Measurements from ENCODE around the gene ISG20L2.

Gene ISG20L2

DNA sequence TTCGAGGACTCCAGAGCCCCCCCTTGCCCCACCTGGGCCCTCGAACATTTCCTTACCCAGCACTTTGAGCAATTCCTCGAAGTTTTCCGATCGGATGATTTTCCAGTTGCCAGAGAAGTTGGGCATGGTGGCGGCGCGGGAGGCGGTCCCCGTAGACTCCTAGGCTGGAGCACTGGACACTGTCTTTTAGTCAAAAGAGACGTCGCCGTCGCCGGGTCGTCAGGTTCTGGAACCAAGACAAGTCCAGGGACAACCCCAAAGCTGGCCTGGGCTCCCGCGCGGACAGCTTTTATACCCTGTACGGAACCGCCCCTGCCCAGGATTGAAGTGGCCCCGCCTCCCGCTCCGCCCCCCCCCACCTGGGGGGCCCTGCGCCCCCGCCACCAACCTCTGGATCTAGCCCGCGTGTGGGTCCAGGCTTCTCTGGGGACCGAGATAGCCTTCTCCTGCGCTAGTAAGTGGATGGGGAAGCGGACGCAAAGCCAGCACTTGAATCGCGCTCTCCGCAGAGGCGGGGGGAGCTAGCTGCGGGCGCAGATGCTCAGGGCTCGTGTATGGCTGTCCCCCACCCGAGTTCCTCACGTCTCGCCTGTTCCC is 23.1 kb downstream of the ISG20L2 start, which contains the start of gene CRABP2:
TSS of gene CRABP2 (minus strand) at position 263 of the 597 bp plus-strand sequence. CDS start at position 126, 137 bp downstream.
- no peak for DNase-seq

DNA sequence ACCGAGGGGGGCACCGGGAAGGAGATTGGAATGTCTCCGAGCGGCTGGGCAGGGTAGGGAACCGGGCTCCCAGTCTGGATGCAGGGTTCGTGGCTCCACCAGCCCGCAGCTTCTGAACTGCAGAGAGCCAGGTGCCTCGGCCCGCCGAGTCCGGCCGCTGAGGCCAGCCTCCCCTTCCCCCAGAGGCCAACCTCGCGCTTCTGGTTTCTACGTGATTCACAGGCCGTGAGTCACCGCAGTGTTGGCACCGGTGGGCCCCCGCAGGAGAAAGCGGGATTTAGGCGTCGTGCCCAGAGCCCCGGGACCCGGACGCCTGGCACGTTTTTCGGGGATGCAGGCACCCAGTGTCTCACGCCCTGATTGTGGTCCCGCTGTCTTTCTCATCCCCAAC is 23.6 kb downstream of the ISG20L2 start:
- no peak for DNase-seq

DNA sequence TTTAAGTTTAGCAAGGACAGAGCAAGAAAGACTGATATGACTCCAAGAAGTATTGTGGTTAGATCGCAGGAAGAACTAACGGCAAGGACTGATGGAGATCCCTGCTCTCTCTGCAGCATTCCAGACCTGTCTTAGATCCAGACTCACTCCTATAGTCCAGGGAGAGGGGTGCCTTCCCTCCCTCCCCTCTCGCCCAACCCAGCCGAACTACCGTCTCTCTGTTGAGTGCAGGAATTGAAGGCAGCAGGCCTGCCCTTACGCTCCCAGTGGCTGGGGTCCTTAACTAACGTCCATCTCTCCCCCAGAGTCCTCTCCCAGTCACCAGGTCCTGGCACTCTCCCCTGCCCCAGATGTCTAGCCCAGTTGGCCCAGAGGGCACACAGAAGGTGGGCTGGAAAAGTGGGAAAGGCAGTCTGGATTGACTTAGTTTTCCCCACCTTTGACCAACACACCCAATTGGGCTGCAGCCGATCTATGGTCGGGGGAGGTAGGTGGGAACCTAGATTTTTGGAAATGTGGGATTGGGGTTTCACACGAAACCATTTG is 24.3 kb downstream of the ISG20L2 start:
- no peak for DNase-seq

DNA sequence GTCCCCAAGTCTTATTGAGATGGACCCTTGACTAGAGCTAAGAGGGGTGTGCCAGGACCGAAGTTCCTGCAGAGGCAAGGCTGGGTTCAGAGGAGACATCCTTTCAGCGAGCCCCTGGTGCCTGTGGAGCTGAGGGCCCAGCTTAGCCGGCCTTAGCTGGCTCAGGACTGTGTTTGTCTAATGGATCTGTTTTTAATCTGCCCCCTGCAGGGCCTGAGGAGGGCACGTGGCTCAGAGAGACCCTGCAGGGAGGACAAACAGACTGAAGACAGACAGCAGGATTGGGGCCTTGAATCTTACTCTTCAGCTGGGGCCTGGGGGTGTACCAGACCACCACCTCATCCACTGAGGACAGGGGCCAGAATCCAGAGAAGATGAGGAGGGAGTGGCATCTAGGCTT is 24.8 kb downstream of the ISG20L2 start:
- DNase-seq, result no peak

DNA sequence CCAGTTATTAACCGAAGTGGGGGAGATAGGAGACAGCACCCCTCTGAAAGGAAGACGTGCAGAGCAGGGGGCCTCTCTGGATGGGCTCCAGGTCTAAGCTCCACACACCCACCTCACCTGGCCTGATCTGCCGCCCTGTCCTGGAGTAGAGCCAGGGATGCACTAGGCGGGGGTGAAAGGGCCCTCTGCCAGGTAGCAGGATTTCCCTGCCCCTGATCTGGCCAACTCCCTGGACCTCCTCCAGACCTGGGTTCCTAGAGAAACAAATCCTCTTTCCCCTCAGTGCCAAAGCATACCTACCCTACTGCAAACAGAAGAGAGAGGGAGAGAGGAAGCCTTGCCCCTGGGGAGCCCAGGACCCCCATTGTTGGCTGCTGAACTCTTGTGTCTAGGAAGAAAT is 25.2 kb downstream of the ISG20L2 start:
- DNase-seq, result no peak

DNA sequence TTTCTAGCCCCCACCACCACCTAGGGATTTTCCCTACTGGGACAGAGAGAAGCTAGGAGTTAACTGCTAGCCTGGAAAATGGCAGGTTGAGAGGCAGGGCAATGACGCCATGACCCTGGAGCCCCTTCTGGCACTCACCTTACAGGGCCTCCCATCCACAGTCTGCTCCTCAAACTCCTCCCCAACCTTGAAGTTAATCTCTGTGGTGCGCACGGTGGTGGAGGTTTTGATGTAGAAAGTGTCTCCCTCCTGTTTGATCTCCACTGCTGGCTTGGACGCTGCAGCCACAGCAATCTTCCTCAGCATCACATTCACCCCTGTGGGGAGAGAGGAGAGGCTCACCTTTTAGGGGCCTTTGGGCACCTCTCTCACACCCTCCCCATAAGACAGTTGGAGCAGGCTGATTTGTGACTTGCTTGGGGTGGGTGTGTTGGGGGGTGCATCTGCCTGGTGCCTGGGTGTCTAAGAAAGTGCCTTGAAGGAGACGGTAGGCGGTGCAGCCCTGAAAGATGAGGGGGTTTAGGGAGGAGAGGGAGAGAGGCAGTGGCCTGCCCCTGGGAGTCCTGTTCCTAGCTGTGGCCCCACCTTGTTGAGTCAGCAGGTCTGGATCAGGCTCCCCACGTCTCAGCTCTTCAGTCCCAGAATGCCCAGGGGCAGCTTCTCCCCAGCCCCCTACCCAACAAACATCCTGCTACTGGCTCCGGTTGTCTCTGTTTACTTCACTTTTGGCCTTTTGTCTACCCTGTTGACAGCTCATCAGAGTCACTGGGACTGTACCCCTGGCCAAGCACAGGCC is 27.6 kb downstream of the ISG20L2 start:
- no peak for DNase-seq

DNA sequence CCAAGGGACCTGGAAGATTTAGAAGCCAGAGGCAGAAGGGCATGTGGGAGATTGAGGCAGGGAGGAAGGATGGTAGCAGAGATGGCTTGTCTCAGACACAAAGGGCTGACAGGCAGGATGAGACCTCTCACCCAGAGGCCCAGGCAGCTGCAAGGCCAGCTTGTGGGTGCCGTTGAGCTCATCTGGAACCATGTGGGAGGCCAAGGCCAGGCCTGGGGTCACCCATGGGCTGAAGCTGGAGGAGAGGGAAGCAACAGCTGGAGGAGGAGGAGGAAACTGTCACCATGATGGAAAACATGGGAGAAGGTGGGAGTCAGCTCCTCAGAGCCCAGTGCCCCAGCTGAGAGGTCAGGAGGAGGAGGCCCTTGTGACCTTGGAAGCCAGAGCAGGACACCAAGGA is 29.6 kb downstream of the ISG20L2 start:
- no peak for DNase-seq

DNA sequence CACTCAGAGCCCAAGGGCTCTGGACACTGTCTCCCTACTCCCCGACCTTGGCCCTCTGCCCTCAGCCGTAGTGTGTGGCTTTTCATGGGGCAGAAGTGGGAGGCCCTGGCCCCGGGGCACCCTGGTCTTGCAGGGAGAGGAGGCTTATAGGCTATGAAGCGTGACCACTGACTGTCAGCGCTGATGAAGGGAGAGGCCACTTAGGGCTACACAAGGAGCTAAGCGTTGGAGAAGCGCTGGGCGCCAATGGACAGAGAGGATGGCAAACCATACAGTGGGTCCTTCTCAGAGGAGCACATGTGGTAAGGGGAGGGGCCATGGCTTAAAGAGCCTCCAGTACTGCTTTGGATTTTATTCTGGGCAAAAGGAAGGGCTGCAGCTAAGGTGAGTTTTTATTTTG is 31.1 kb downstream of the ISG20L2 start:
- no peak for DNase-seq

DNA sequence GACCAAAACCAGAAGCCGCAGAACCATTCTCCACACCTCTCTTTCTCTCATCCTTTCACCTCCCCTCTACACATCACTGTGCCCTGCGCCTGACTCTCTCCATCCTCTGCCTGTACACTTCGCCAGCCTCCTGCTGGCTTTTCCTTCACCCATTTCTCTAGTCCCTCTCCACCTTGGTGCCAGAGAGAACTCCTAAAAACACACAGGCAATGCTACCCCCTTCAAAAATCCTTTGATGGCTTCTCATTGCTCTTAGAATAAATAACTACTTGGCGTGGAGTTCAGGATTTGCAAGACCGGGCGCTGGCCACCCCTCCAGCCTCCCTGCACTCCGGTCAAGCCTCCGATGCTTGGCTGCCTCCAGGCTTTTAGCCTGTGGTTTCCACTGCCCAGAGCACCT is 31.8 kb downstream of the ISG20L2 start:
- no peak for DNase-seq

DNA sequence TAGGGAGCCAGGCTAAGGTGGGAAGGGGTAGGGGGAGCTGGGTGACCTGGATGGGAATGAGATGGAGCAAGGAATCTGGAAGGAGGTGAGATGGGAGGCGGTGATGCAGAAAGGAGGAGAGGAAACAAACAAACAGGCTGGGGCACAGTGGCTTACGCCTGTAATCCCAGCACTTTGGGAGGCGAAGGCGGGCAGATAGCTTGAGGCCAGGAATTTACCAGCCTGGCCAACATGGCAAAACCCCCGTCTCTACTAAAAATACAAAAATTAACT is 33.9 kb downstream of the ISG20L2 start:
- no peak for DNase-seq

DNA sequence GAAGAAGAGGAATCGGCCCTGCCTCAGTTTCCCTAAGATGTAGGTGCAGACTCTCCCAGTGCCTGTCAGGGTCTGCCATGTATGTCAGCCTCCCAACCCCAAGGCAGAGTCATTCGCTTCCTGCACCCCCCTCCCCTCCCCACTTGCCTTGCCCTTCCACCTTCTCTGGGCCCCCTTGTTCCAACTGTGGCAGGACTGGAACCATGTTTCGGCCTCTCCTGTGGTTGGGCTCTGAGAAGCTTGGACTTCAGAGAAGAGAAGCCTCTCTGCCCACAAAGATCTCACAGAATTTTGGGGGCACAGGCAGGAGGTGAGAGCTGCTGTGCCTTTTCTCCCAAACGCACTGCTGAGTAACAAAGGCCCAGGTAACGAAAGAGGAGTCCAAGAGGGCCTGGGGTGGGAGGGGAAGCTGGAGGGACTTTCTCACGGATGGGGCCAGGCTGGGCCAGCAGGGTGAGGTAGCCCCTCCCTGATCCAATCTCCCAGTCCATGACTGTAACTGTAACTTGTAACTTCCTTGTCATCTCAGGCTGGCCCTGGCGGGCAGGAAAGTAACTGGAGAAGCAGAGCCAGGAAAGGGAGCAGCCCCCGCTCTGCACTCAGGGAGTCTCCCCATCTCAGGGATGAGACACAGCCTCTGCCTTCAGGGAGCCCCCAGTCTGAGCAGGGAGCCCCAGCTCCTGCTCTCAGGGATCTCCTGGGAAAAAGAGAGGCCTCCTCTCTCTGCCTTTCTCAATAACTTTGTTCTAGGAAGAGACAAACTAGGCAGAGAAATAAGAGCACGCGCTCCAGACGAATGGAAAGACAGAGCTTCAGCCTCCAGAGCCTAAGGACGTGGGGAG is 34.5 kb downstream of the ISG20L2 start:
- DNase-seq, result no peak

DNA sequence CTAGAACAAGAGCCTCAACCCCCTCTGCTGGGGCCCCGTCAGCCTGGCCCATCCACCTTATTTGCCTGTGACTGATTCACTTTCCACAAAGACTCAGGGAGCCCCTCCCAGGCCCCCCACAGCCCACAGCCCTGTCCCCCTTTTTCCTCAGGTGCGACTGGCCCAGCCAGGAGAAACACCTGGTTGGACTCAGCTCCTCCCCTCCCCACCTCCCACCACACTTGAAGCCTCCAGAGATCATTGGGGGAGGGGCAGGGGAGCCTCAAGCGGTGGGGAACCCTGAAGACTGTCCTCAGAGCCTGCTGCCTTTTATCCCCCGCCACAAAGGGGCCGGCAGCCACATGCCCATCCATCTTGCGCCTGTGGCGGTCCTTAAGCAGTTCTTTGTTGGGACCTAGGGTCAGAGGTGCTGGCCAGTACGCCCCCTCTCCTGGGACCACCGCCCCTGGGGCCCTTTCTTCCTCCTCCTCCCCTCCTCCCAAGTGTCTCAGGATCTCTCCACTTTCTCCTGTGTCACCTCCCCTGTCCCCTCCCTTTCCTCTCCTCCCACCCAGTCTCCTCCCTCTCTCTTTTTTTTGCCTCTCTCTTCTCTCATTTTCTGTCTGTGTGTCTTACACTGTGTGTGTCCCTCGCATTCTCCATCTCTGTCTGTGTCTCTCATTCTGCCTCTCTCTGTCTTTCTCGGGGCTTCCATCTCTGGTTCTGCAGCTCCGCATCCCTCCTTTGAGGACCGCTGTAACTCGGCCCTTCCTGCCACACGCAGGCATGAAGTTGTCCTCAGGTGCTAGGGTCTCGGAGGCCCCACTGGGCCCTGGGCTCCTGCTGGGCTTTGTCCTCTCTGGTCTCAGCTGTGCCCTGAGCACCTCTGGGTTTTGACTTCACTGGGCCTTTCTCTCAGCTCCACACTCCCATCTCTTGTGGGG is 35.4 kb downstream of the ISG20L2 start:
- no peak for DNase-seq

DNA sequence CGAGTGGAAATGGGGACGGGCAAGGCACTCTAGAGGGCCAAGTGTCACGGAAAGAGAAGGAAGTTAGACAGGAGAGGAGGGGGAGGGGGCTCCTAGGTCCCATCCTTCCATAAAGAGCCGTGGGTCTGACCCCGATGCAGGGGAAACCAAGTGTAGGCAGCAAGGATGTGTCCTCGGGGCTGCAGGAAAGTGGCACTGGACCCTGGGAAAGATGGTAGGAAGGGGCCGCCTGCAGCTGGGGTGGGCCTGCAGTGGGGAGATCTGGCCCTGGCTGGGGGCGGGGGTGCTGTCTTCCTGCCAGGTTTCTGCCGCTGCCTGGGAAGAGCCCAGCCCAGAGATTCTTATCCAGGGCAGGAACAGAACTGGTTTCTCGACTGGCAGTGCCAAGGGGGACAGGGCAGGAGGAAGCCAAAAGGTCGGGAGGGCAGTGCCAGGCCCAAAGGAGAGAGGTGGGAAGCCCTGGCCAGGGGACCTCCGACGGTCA is 36.1 kb downstream of the ISG20L2 start:
- no peak for DNase-seq

DNA sequence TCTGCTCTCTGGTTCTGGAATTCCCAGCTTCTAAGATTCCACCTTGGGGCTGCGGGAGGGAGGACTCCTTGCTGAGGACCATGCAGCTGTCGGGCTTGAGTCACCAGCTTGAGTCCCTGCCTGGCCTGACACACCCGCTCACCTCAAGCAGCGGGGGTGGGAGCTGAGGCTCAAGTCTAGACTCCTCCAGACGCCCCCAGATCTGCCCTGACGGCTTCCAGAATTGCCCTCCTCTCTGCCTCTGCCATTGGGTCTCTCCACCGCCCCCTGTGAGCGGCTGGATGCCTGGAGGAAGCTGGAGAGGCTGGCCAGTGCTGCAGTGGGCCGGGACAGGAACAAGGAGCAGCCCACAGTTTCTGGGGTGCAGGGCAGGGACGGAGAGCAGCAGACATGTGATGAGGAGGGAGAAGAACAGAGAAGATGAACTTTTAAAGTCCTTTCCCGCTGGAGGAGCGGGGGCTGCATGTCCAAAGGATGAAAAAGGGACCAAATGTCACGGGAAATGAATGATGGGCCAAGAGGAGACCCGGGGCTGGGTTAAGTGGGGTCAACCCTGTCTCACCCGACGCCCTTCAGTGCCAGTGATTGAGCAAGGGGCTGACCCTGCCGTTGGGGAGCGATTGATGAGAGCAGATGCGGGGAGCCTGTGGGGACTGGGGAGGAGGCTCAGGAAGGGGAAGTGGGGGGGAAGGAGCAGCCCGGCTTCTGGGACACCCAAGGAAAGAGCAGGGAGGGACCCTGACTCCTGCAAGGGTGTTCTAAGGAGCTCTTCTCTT is 36.7 kb downstream of the ISG20L2 start:
- DNase-seq, result no peak

DNA sequence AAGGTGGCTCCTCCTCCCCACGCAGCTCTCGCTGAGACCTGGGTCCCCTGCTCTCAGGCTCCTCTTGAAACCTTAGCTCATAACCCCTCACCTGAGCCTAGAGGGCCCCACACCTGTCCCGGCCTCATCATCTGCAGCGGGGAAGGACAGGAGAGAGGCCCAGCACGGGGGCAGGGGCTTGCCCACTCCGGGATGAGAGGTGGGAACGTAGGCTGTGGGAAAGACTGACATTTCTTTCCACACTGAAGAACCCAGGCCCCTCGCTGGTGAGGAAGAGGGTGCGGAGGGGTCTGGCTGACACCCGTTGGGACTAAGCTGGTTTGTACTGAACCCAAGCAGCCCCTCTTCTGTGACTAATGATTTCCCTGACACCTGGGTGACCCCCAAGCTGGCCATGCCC is 37.4 kb downstream of the ISG20L2 start:
- DNase-seq, result no peak

DNA sequence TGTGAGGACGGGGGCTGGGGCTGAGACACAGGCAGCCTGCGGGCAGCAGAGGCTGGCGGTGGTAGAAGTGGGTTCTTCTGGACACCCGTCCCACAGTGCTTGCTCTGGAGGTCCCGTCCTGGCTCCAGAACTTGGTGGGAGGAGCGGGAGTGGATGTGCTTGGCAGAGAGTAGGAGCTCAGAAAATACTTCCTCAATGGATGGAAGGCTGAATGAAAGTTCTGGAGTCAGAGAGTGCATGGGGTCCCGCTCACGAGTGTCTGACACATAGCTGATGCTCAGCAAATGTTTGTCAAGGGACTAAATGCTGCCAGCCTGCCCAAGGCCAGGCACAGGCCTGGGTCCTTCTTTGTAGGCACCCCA is 37.9 kb downstream of the ISG20L2 start:
- DNase-seq, result no peak

DNA sequence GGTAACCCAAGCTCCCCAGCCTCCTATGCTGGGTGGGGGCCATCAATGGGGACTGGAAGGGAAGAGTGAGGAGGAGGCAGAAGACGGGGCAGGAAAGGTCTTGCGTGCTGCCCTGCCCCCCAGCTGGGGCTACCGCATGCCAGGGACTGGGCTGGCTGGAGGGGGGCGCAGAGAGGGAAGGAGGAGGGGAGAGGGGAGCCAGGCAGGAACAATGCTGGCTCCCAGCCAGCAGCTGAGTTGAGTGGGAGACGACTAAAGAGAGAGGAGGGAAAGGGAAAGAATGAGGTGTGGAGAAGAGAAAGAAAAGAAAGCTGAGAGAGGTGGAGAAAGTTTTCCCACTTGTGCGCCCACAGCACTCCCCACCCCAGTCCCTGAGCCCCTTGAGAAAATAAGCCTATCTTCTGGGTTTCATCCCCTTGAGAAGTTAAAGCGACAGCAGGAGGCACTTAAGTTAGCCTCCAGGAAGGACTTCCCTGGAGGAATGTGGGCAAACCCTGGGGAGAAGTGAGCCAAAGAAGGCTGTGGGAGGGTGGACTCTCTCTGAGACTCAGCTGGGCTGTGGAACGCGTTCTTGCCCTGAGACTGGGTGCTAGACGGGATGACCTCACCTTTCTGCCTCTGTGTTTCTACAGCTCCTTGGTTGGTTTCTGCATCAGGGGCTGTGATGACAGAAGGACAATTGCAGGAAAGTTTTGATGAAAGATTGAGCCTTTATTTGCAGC is 38.5 kb downstream of the ISG20L2 start:
- no peak for DNase-seq

DNA sequence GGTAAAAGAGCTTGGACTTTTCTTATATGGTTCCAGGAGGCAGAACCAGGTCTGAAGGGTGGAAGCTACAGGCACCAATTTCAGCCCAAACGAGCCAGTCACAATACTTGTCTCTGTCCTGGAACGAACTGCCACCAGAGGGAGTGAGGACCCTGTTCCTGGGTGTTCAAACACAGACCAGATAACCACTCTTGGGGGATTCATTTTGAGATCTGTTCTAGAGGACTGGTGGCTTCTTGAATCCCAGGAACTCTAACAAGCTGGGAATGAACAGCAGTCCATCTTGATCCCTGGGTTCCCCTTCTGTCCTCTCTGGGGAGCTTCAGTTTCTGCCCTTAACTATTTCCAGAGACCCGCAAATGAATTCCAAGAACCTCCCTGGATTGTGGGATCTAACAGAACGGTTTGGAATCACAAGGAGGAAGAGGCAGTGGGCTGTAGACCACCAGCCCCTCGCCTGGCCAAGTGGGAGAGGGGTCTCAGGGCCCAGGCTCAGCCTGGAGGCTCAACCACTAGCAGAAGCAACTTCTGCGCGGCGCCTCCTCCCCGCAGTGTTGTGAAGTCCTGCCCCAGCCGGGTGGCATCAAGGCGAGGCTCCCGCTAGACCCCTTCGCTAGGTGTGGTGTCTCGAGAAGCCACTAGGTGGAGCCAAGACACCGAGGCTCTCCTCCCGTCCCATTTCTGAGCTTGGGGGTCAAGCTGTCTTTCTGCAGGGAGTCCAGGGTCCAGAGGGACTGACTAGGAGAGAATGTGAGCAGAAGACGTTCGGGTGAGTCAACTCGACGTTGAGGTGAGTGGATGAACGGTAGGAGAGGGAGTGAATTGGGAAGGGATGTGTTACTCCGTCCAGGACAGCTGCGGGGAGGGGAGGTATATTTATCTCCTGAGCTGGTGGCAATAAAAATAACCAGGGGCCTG is 39.3 kb downstream of the ISG20L2 start:
- peak; percentile 33 for DNase-seq

DNA sequence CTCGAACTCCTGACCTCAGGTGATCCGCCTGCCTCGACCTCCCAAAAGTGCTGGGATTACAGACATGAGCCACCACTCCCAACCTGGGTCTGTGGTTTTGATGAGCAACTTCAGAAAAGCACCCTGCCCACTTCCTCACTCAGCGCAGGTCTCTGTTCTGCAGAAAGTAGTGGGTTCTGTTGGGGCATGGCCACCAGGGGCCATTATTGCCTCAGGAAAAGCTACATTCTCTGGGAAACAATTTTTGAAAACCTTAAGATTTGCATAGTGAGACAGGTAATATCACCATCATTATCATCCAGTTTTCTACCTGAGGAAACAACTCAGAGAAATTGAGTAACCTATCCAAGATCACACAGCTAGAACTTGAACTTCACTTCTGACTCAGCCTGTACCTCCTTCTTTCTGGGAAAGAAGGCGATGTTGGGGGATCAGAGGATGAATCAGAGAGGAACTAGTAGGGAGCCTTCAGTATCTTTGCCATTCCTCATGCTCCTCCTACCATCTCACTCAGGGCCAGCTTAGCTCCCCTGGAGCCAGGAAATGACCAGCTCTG is 44.3 kb downstream of the ISG20L2 start:
- DNase-seq, result no peak

All from NCI-H1417 treated with DMSO at 0.1 percent for 48 hours (cell line).